IMR-90 (cell line): Measurements from ENCODE around the gene TMEM14C. TPM values are rescaled to one million over a fixed set of nuclear protein-coding genes. Genes with fewer than 3 reads are reported as not detected.

ENCODE experiments used
- ATAC-seq: fragments of 200-7000 bp; cut with Tn5 transposase; 2 replicates; pipeline ENCODE4 v1.9.1; 2020; ENCODE audit warnings: low read depth, mild to moderate bottlenecking, moderate library complexity
- BruUV-seq: library from RNA; stranded (reverse); fragments of 400-500 nt; replicated peaks from 2 replicates; lab custom pipeline; 2021; lab: Mats Ljungman, UMichigan
- CTCF ChIA-PET: fragments of 300-600 bp; formaldehyde crosslinking; extraction: SDS; loops from one replicate; lab custom pipeline; 2021; ENCODE audit warnings: antibody characterized with exemption; lab: Yijun Ruan, JAX
- POLR2A ChIA-PET: fragments of 300-600 bp; sonication (Branson Sonifier 250); formaldehyde crosslinking; loops from one replicate; lab custom pipeline; 2022; ENCODE audit warnings: antibody characterized with exemption; ENCODE audit not compliant: unreplicated experiment; lab: Charles Lee
- DNase-seq: peaks from one replicate; pipeline ENCODE4 v3.0.0; 2013
- H2AFZ ChIP-seq: replicated peaks from 2 replicates; pipeline ENCODE3; 2013; ENCODE audit warnings: low read length, mild to moderate bottlenecking; ENCODE audit not compliant: poor library complexity
- H2AK5ac ChIP-seq: 2 replicates; pipeline ENCODE4 v1.6.1; 2013; ENCODE audit warnings: low read depth, low read length, inconsistent platforms
- H2AK9ac ChIP-seq: replicated peaks from 2 replicates; pipeline ENCODE3; 2013; ENCODE audit warnings: mild to moderate bottlenecking, low read depth, low read length, moderate library complexity; ENCODE audit not compliant: poor library complexity
- H2BK120ac ChIP-seq: 2 replicates; pipeline ENCODE4 v1.6.1; 2013; ENCODE audit warnings: low read depth, low read length, inconsistent platforms
- H2BK15ac ChIP-seq: 3 replicates; pipeline ENCODE4 v1.6.1; 2013; ENCODE audit warnings: low read depth, low read length, inconsistent platforms
- H2BK20ac ChIP-seq: 2 replicates; pipeline ENCODE4 v1.6.1; 2013; ENCODE audit warnings: low read depth, mild to moderate bottlenecking, inconsistent platforms, low read length, moderate library complexity
- H2BK5ac ChIP-seq: 2 replicates; pipeline ENCODE4 v1.6.1; 2013; ENCODE audit warnings: mild to moderate bottlenecking, low read depth, low read length, inconsistent platforms; ENCODE audit not compliant: poor library complexity, severe bottlenecking
- H3K14ac ChIP-seq: replicated peaks from 2 replicates; pipeline ENCODE4 v1.6.1; 2013; ENCODE audit warnings: low read depth, low read length, inconsistent platforms
- H3K18ac ChIP-seq: 2 replicates; pipeline ENCODE4 v1.6.1; 2013; ENCODE audit warnings: low read depth, low read length, control low read depth
- H3K23ac ChIP-seq: 2 replicates; pipeline ENCODE4 v1.6.1; 2013; ENCODE audit warnings: low read depth, low read length, inconsistent platforms
- H3K27ac ChIP-seq: 2 replicates; pipeline ENCODE4 v1.5.1; 2013; ENCODE audit warnings: mild to moderate bottlenecking, control low read depth, low read length; ENCODE audit not compliant: insufficient read depth
- H3K27me3 ChIP-seq: 2 replicates; pipeline ENCODE4 v1.6.1; 2013; ENCODE audit warnings: low read length; ENCODE audit not compliant: control insufficient read depth, insufficient read depth
- H3K36me3 ChIP-seq: 2 replicates; pipeline ENCODE4 v1.6.1; 2013; ENCODE audit warnings: low read length, mixed read lengths; ENCODE audit not compliant: control insufficient read depth, insufficient read depth
- H3K4ac ChIP-seq: 2 replicates; pipeline ENCODE4 v1.6.1; 2013; ENCODE audit warnings: low read depth, low read length, inconsistent platforms
- H3K4me1 ChIP-seq: 2 replicates; pipeline ENCODE4 v1.6.1; 2013; ENCODE audit warnings: low read length, mixed read lengths; ENCODE audit not compliant: control insufficient read depth, insufficient read depth
- H3K4me2 ChIP-seq: 2 replicates; pipeline ENCODE4 v1.6.1; 2013; ENCODE audit warnings: low read depth, mild to moderate bottlenecking, control low read depth, low read length, moderate library complexity
- H3K4me3 ChIP-seq: 2 replicates; pipeline ENCODE4 v1.5.1; 2013; ENCODE audit warnings: low read depth, mild to moderate bottlenecking, control low read depth, low read length, moderate library complexity; ENCODE audit not compliant: insufficient read depth
- H3K56ac ChIP-seq: 2 replicates; pipeline ENCODE4 v1.6.1; 2013; ENCODE audit warnings: low read length, inconsistent platforms; ENCODE audit not compliant: insufficient read depth; ENCODE audit errors: extremely low read depth
- H3K79me1 ChIP-seq, 2 experiments: 2 replicates each; pipeline ENCODE4 v1.6.1; 2013; ENCODE audit warnings: low read length in 2 of 2, inconsistent platforms in 1 of 2, low read depth in 1 of 2
- H3K9ac ChIP-seq: 2 replicates; pipeline ENCODE4 v1.6.1; 2013; ENCODE audit warnings: low read depth, low read length, control low read depth
- H3K9me1 ChIP-seq: 2 replicates; pipeline ENCODE4 v1.6.1; 2013; ENCODE audit warnings: low read length, inconsistent platforms; ENCODE audit not compliant: insufficient read depth
- H3K9me3 ChIP-seq: 2 replicates; pipeline ENCODE4 v1.6.1; 2013; ENCODE audit warnings: low read length; ENCODE audit not compliant: control insufficient read depth, insufficient read depth
- H4K20me1 ChIP-seq: 2 replicates; pipeline ENCODE4 v1.6.1; 2013; ENCODE audit warnings: low read length, inconsistent platforms; ENCODE audit not compliant: insufficient read depth
- H4K5ac ChIP-seq: 2 replicates; pipeline ENCODE4 v1.6.1; 2013; ENCODE audit warnings: mild to moderate bottlenecking, low read depth, low read length, control low read depth
- H4K8ac ChIP-seq, 2 experiments: 2 replicates each; pipeline ENCODE4 v1.6.1; 2013; ENCODE audit warnings: low read depth in 2 of 2, low read length in 2 of 2, control low read depth in 1 of 2, inconsistent platforms in 1 of 2
- H4K91ac ChIP-seq: 2 replicates; pipeline ENCODE4 v1.6.1; 2013; ENCODE audit warnings: low read depth, low read length, inconsistent platforms; ENCODE audit not compliant: insufficient read depth
- WGBS, 2 experiments: methylation state at CpG; one replicate each; pipeline versions ENCODE4 v1.1.5 to v1.1.7; 2013; ENCODE audit warnings: missing lambda C conversion rate in 2 of 2; ENCODE audit not compliant: insufficient read length in 1 of 2; ENCODE audit errors: extremely low coverage in 2 of 2; 5-methylcytosine and 5-hydroxymethylcytosine counted together
- dilution Hi-C: fragments of 300-500 bp; cut with HindIII; formaldehyde crosslinking; loops from one replicate; pipeline ENCODE4 v1.14.3; 2018; ENCODE audit warnings: low sequenced_read_pairs; ENCODE audit not compliant: unreplicated experiment
- in situ Hi-C: fragments of 300-500 bp; cut with MboI; formaldehyde crosslinking; loops from 3 replicates; pipeline ENCODE4 v1.14.3; 2019; ENCODE audit warnings: low sequenced_read_pairs, inconsistent platforms, mixed read lengths
- intact Hi-C: fragments of 100-400 bp; cut with micrococcal nuclease; formaldehyde crosslinking; loops from 2 replicates; pipeline ENCODE4 v1.10.0; 2022
- polyA plus RNA-seq, 3 experiments: library from polyadenylated mRNA; depleted of rRNA; stranded (reverse); fragments of >200 nt; gene quantifications; 2 replicates each; pipeline ENCODE4 v1.2.3, GENCODE V29; 2012; ENCODE audit warnings: low replicate concordance in 1 of 3
- total RNA-seq: library from RNA; depleted of rRNA; stranded (reverse); fragments of >200 nt; gene quantifications from 2 replicates; pipeline ENCODE4 v1.2.3, GENCODE V29; 2012
- TF ChIP-seq, protein P1 (sequence below): fragments of 150-350 bp; IDR thresholded peaks from 2 replicates; pipeline ENCODE4 v1.6.1; 2016; ENCODE audit warnings: low read depth, mild to moderate bottlenecking, low read length, moderate library complexity, borderline replicate concordance

The TMEM14C gene
- total and polyA plus RNA-seq, 2 of the 4 experiments (the other 2 are of a cell fraction) = 129 to 175 TPM

DNA sequence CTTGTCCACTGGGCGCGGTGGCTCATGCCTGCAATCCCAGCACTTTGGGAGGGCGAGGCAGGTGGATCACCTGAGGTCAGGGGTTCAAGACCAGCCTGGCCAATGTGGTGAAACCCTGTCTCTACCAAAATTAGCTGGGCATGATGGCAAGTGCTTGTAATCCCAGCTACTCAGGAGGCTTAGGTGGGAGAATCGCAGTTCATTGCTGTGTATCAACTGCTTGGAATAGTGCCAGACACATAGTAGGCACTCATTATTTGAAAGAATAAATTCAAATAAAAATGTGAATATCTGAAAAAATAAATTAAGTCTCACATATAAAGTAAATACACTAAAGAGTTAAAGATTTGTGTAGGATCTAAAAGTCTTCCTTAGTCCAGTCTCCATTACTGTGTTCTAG, 26.2 kb upstream of the TMEM14C start:
- no peak overlapping the region for H4K5ac ChIP-seq
- H2BK5ac ChIP-seq = no peak overlapping the region
- no peak overlapping the region for H4K91ac ChIP-seq
- no peak overlapping the region for H3K23ac ChIP-seq
- no peak overlapping the region for H2BK20ac ChIP-seq
- H3K9ac ChIP-seq = no peak overlapping the region
- H3K14ac ChIP-seq = no peak overlapping the region
- ATAC-seq (no peak), DNase-seq (no peak)
- H3K27ac ChIP-seq = no peak overlapping the region
- 100% methylated on average over 2 of the region's 4 CpGs; no CpG with 5 or more reads in 1 of the 2 experiments for WGBS, 2 experiments
- H3K56ac ChIP-seq = no peak overlapping the region
- BruUV-seq = no TSS peak
- no peaks in the 10 kb centered on the region for H3K9me3 ChIP-seq
- H2BK120ac ChIP-seq = no peak overlapping the region
- in situ Hi-C loops (no loop called here), intact Hi-C loops (no loop called here), dilution Hi-C loops (no loop called here)
- H3K9me1 ChIP-seq = peaks cover 3% of the 10 kb centered on the region; the same call in 1 of the 2 replicates
- H3K36me3 ChIP-seq = peaks cover 7% of the 10 kb centered on the region
- no peak overlapping the region for H2AK9ac ChIP-seq
- H3K79me1 ChIP-seq = peaks cover 28 to 36% of the 10 kb centered on the region in 2 experiments
- H3K4me3 ChIP-seq = no peak overlapping the region
- H2BK15ac ChIP-seq = no peak overlapping the region
- no peak overlapping the region for H4K8ac ChIP-seq
- peaks cover 2% of the 10 kb centered on the region; the same call in 1 of the 2 replicates for H3K4me1 ChIP-seq
- TF ChIP-seq, protein P1, sequence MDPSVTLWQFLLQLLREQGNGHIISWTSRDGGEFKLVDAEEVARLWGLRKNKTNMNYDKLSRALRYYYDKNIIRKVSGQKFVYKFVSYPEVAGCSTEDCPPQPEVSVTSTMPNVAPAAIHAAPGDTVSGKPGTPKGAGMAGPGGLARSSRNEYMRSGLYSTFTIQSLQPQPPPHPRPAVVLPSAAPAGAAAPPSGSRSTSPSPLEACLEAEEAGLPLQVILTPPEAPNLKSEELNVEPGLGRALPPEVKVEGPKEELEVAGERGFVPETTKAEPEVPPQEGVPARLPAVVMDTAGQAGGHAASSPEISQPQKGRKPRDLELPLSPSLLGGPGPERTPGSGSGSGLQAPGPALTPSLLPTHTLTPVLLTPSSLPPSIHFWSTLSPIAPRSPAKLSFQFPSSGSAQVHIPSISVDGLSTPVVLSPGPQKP = no peak
- H2AK5ac ChIP-seq = no peak overlapping the region
- no peaks in the 10 kb centered on the region for H3K27me3 ChIP-seq
- no peak overlapping the region for H3K4me2 ChIP-seq
- no peak overlapping the region for H2AFZ ChIP-seq
- ChIA-PET CTCF (no interaction called here), POLR2A (no interaction called here)
- H4K20me1 ChIP-seq = no peaks in the 10 kb centered on the region
- no peak overlapping the region for H3K18ac ChIP-seq
- H3K4ac ChIP-seq = no peak overlapping the region
